Muscle layer of colon (tissue), 2 donors: ENCODE results near the gene JMJD1C.

Experiments
- H3K27ac ChIP-seq: one replicate; pipeline ENCODE4 v1.7.0; 2013; ENCODE audit warnings: low read depth, mild to moderate bottlenecking, low read length, moderate library complexity
- H3K27me3 ChIP-seq, 2 donors: one replicate each; pipeline ENCODE4 v1.7.0; 2013; ENCODE audit warnings: low read length in 2 of 2, mild to moderate bottlenecking in 2 of 2; ENCODE audit not compliant: insufficient read depth in 2 of 2, control insufficient read depth in 1 of 2
- H3K36me3 ChIP-seq: one replicate; pipeline ENCODE4 v1.7.0; 2013; ENCODE audit warnings: mild to moderate bottlenecking, low read length; ENCODE audit not compliant: insufficient read depth
- H3K4me1 ChIP-seq: one replicate; pipeline ENCODE4 v1.7.0; 2013; ENCODE audit warnings: mild to moderate bottlenecking, low read length; ENCODE audit not compliant: insufficient read depth
- H3K4me3 ChIP-seq, 2 donors: one replicate each; pipeline ENCODE4 v1.7.0; 2013; ENCODE audit warnings: low read length in 2 of 2, low read depth in 1 of 2, mild to moderate bottlenecking in 1 of 2, moderate library complexity in 1 of 2
- H3K9ac ChIP-seq: one replicate; pipeline ENCODE4 v1.7.0; 2013; ENCODE audit warnings: low read length
- H3K9me3 ChIP-seq: one replicate; pipeline ENCODE4 v1.7.0; 2013; ENCODE audit warnings: mild to moderate bottlenecking, low read length
- donor health status: abdominal sarcoma.
- donor health status: Adenocarcinoma of cecum.

The JMJD1C gene

GRCh38 chr10:63171255-63171855 is 294.4 kb downstream of the JMJD1C start:
- Histone ChIP-seq H3K9ac (no peak overlapping the region), H3K9me3 (no peaks in the 10 kb centered on the region), H3K27me3 (no peaks in the 10 kb centered on the region), H3K36me3 (peaks cover 22% of the 10 kb centered on the region), H3K4me1 (peaks cover 23% of the 10 kb centered on the region), H3K4me3 (no peak overlapping the region), H3K27ac (peak overlapping the region; percentile 41)

GRCh38 chr10:63169624-63170023 is 296.2 kb downstream of the JMJD1C start:
- H3K36me3 ChIP-seq, result peaks cover 8% of the 10 kb centered on the region
- no peaks in the 10 kb centered on the region for H3K27me3 ChIP-seq
- H3K4me1 ChIP-seq, result peaks cover 23% of the 10 kb centered on the region
- H3K9me3 ChIP-seq, result no peaks in the 10 kb centered on the region
- no peak overlapping the region for H3K27ac ChIP-seq
- H3K4me3 ChIP-seq, result no peak overlapping the region
- no peak overlapping the region for H3K9ac ChIP-seq

DNA sequence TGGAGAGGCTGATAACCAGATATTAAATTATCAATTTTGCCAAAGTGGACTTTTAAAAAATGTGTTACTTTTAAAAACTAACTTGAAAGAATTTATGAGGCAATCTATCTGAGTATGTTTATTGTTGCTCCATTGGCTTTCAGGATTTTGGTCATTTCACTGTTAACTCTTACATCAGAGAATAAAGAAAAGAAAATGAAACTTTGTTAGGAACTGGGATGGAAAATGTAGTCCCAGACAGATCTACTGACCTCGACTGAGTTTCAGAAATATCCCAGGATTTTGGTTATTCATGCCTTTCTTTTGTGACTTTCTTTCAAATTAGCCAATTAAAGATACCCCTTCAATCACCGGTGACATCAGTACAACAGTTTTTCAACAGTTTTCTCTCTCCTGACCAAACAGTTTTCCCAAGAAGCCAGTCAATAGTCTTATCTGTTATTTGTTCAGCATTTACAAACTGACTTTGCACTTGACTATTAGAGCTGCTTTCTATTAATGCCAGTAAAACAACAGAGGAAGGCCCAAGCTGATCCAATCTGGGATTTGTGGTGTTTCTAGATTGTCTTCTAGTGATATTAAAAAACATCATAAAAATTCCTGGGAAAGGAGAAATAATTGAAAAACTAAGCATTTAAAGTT is 296.8 kb downstream of the JMJD1C start:
- no peak overlapping the region for H3K9ac ChIP-seq
- H3K9me3 ChIP-seq, result no peaks in the 10 kb centered on the region
- H3K4me3 ChIP-seq, result no peak overlapping the region
- H3K27ac ChIP-seq, result no peak overlapping the region
- H3K4me1 ChIP-seq, result peaks cover 23% of the 10 kb centered on the region
- no peaks in the 10 kb centered on the region for H3K27me3 ChIP-seq
- peaks cover 12% of the 10 kb centered on the region for H3K36me3 ChIP-seq

GRCh38 chr10:63166742-63167258 is 299.0 kb downstream of the JMJD1C start:
- Histone ChIP-seq H3K4me3 (no peak overlapping the region), H3K27ac (no peak overlapping the region), H3K36me3 (peaks cover 12% of the 10 kb centered on the region), H3K9ac (no peak overlapping the region), H3K4me1 (peaks cover 21% of the 10 kb centered on the region), H3K9me3 (no peaks in the 10 kb centered on the region), H3K27me3 (no peaks in the 10 kb centered on the region)

- H3K27ac ChIP-seq, result no peak overlapping the region
Measured at GRCh38 chr10:63165249-63165648, 300.5 kb downstream of the JMJD1C start.

GRCh38 chr10:63164166-63164623 is 301.6 kb downstream of the JMJD1C start:
- Histone ChIP-seq H3K27me3 (no peaks in the 10 kb centered on the region), H3K9ac (no peak overlapping the region), H3K36me3 (peaks cover 12% of the 10 kb centered on the region), H3K27ac (no peak overlapping the region), H3K9me3 (no peaks in the 10 kb centered on the region), H3K4me3 (no peak overlapping the region), H3K4me1 (peaks cover 9% of the 10 kb centered on the region)

More at GRCh38 chr10:63165249-63165648, 300.5 kb downstream of the JMJD1C start:
- Histone ChIP-seq H3K9ac (no peak overlapping the region), H3K9me3 (no peaks in the 10 kb centered on the region), H3K27me3 (no peaks in the 10 kb centered on the region), H3K4me1 (peaks cover 11% of the 10 kb centered on the region), H3K4me3 (no peak overlapping the region), H3K36me3 (peaks cover 12% of the 10 kb centered on the region)

DNA sequence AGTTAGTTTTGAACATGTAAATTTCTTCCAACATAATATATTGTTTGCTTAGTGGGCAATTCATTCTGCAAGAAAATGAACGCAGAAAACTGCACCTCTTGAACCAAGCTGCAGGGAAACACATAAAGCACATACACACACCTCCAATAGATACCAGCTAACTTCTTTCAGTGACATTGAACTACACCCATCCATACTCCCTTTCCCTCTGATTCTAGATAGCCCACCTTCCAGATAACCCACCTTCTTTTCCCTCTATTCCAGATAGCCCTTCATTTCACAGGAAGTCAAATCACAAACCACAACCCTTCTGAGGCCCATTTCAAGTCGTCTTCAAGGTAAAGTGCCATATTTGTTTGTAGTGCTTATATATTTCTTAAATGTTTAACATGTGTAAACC is 304.2 kb downstream of the JMJD1C start:
- Histone ChIP-seq H3K27ac (no peak overlapping the region), H3K4me1 (peaks cover 17% of the 10 kb centered on the region), H3K36me3 (peaks cover 5% of the 10 kb centered on the region), H3K9me3 (no peaks in the 10 kb centered on the region), H3K9ac (no peak overlapping the region), H3K27me3 (no peaks in the 10 kb centered on the region), H3K4me3 (no peak overlapping the region)

DNA sequence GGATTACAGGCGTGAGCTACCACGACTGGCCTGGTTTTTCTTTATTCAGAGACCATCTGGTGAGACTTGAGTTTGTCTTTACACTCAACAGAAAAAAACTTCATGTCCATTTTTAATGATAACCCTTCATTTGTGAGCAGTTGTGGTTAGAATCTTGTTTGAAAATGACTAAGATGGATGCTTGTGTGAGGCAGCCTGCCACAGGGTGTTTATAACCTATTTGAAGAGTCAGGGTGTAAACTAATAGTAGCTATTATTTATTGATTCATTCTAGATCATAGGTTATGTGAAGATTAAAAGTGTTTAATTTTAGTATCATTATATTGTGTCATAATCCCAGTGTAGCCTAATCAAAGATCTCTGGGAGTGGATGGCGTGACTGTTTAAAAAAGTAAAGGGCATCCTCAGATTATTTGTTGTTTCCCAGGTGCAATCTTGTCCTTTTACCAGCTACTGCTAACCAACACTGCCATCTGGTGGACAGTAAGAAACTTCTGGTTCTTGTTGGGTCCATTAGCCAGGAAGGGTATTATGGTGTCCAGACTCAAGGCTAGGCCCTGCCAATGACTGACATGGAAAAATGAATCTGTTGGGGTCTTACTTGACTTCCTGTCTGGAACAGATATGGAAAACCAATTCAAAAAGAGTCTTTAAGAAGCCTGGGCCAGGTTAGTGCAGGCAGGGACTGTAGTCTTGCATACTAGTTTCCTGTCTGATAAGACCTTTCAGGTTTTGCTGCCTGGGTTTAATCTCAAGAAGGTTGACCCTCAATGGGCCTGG is 307.7 kb downstream of the JMJD1C start:
- Histone ChIP-seq H3K36me3 (no peaks in the 10 kb centered on the region), H3K27me3 (no peaks in the 10 kb centered on the region), H3K9ac (no peak overlapping the region), H3K4me3 (no peak overlapping the region), H3K9me3 (no peaks in the 10 kb centered on the region), H3K27ac (no peak overlapping the region), H3K4me1 (peaks cover 31% of the 10 kb centered on the region)

- Histone ChIP-seq H3K36me3 (no peaks in the 10 kb centered on the region), H3K9me3 (no peaks in the 10 kb centered on the region), H3K9ac (no peak overlapping the region)
Measured at GRCh38 chr10:63156236-63156635, 309.5 kb downstream of the JMJD1C start.

GRCh38 chr10:63155388-63156020 is 310.3 kb downstream of the JMJD1C start:
- Histone ChIP-seq H3K27ac (no peak overlapping the region), H3K36me3 (no peaks in the 10 kb centered on the region), H3K4me3 (no peak overlapping the region), H3K9ac (no peak overlapping the region), H3K27me3 (no peaks in the 10 kb centered on the region), H3K9me3 (no peaks in the 10 kb centered on the region), H3K4me1 (peaks cover 27% of the 10 kb centered on the region)

More at GRCh38 chr10:63156236-63156635, 309.5 kb downstream of the JMJD1C start:
- H3K4me3 ChIP-seq, result no peak overlapping the region
- peak overlapping the region; percentile 17 for H3K27ac ChIP-seq
- no peaks in the 10 kb centered on the region for H3K27me3 ChIP-seq
- peaks cover 27% of the 10 kb centered on the region for H3K4me1 ChIP-seq
